Measurements from ENCODE around the gene BDNF.

The BDNF gene

DNA sequence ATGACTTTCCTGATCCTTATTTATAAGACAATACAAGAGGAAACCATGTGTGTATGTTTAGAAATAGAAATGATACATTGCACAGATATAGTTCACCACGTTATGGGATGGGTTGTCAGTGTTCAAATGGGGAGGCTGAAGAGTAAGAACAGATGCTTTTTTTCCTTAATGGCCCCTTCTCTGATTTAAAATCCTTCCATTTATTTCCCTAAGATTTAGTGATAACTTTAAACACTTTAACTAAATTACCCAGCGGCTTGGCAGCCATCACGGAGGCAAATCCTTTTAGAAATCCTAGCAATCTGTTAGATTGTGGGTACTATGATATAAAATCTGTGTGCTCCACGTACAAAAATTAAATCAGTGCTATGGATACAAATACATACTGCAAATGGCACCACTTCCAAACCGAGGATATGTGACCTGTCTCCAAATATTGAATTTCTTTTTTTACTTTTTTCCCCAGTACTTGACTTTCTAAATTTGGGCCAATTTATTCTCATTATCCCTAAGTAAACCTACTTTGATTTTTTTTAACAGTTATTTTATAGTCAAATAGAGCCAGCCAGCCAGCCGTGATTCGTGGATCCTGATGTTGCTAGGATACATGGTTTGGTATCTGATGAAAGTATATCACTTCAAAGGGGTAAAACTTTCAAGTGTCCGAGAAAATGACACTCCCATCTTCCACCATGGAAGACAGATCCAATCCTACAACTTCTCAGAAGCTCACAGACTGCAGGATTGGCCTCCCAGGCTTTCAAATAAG is 46.1 kb downstream of the BDNF start:
- TF ChIP-seq, protein P1, sequence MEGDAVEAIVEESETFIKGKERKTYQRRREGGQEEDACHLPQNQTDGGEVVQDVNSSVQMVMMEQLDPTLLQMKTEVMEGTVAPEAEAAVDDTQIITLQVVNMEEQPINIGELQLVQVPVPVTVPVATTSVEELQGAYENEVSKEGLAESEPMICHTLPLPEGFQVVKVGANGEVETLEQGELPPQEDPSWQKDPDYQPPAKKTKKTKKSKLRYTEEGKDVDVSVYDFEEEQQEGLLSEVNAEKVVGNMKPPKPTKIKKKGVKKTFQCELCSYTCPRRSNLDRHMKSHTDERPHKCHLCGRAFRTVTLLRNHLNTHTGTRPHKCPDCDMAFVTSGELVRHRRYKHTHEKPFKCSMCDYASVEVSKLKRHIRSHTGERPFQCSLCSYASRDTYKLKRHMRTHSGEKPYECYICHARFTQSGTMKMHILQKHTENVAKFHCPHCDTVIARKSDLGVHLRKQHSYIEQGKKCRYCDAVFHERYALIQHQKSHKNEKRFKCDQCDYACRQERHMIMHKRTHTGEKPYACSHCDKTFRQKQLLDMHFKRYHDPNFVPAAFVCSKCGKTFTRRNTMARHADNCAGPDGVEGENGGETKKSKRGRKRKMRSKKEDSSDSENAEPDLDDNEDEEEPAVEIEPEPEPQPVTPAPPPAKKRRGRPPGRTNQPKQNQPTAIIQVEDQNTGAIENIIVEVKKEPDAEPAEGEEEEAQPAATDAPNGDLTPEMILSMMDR (IDR thresholded peaks at IDR 0.05; ENCODE audit: borderline replicate concordance, insufficient read depth, low read depth, low read length), result no peak
- no peak overlapping the region for H3K4me3 ChIP-seq (ENCODE audit: low read depth, low read length)

DNA sequence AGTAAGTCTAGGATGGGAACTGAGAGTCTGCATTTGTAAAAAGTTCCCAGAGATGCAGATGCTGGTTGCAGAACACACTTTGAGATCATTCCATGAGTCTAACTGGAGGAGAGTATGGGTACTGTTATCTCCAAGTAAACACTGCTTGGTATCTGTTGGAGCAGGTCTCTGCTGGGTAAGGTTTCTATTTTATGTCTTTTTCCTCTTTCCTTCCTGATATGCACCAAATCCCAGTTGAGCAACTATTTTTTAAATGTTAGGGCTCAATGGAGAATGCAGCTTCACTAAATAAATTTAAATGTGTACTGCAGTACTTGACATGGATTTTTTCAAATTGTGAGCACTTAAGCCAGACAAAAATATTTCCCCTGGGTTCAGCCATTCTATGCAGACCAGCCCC is 48.5 kb downstream of the BDNF start:
- H3K4me3 ChIP-seq (ENCODE audit: low read depth, low read length), result no peak overlapping the region
- TF ChIP-seq, protein P1 (IDR thresholded peaks at IDR 0.05; ENCODE audit: borderline replicate concordance, insufficient read depth, low read depth, low read length), result no peak

DNA sequence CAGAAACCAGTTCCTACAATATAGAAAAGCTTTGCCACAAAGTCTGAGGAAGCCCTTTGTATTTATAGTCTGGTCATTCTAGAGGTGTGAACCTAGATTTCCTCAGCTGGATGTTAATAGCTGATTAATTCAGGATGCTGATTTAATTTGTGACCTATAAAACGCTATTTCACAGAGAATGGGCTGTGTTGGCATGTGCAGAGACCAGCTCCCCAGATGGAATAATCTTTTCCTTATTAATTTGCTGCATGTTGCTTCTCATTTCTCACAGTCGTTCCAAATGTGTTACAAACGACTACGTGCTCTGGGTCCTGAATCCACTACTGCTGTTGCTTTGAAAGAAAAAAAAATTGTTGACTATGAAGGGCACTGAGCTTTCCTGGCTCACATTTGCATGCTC is 49.3 kb downstream of the BDNF start:
- TF ChIP-seq, protein P1 (IDR thresholded peaks at IDR 0.05; ENCODE audit: borderline replicate concordance, insufficient read depth, low read depth, low read length), result no peak
- H3K4me3 ChIP-seq (ENCODE audit: low read depth, low read length), result no peak overlapping the region

DNA sequence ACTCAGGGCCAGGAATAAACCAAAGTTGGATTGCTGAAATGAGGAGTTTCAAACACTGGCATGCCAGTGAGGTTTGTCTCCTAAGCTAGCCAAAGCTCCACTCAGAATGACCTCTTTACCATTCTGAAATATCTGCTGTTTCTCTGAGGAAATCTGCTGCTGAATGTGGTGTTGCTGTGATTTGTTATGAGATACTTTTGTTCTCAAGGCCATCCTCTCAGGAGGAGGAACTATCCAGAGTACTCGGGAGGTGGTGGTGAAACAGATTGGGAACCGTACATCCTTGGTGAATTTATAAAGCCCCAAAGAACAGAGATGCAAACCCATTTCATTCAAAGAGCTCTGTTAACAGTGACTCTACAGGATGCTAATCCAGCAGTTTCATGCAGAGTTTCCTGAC is 50.5 kb downstream of the BDNF start:
- no peak overlapping the region for H3K4me3 ChIP-seq (ENCODE audit: low read depth, low read length)
- TF ChIP-seq, protein P1 (IDR thresholded peaks at IDR 0.05; ENCODE audit: borderline replicate concordance, insufficient read depth, low read depth, low read length), result no peak

DNA sequence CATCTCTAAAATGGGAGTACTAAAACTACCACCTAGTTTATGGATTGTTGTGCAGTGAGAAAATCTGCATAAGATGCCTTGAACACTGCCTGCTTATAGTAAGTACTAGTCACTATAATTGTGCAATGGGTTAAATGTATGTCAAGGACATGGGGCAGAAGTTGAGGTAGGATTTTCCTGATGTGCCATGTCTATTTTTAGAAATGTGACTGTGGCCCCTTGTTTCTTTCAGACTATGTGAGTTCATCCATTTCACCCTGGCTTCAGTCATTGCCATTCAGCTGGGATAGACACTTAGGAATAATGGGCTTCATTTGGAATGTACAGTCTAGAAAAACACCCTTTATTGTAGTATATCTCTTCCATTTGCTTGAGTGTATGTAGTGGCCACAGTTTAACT is 51.4 kb downstream of the BDNF start:
- TF ChIP-seq, protein P1 (IDR thresholded peaks at IDR 0.05; ENCODE audit: borderline replicate concordance, insufficient read depth, low read depth, low read length), result no peak
- H3K4me3 ChIP-seq (ENCODE audit: low read depth, low read length), result no peak overlapping the region

DNA sequence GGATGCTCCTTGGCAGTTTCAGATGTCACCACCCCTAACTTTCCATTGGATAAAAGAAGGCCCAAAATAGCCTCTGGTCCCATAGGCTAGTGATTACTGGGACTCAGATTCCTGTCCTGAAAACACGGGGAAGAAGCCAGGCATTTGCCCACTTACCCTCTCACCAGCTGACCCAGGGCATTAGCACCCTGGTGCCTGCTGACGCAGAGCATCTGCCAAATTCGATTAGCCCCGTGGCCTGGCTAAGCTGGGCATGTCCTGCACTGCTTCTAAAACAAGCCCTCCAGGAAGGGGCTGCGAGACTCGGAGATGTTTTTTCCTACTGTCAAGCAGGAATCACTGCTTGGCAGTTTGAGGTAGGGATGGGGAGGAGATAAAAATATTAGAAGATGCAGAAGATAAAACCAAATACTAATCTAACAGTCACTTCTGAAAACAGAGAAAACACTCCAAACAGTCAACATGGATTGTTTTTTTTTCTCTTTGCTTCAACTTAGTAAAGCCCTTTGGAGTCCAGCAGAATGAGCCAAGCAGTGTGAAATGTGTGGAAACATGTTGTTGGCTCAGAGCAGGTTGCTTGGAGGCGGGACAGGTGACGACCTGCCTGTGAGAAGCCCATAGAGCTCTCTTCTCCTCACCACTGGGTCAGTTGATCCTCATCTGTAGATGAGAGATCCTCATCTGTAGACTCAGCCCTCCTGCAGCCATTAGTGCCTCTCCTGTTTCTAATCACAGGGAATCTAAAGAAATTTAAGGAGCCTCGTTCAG is 54.0 kb downstream of the BDNF start:
- TF ChIP-seq, protein P1 (IDR thresholded peaks at IDR 0.05; ENCODE audit: borderline replicate concordance, insufficient read depth, low read depth, low read length), result no peak
- no peak overlapping the region for H3K4me3 ChIP-seq (ENCODE audit: low read depth, low read length)

DNA sequence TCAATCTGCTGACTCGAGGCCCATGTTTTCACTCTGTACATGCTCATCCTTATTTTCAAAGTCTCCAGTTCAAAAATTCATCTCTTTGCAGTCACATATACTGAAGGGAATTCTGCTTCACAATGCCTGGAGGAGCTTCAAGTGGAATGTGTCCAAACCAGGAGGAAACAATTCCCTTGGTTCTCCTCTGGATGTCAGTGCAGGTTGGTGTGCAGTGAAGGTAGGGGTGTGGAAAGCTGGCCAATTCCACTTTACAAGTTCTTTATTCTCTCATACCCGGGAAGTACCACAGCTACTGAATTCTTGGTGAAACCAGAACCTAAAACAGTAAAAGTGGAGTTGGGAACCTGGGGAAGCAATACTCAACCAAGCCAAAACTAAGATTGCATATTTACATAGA is 57.3 kb downstream of the BDNF start:
- TF ChIP-seq, protein P1 (IDR thresholded peaks at IDR 0.05; ENCODE audit: borderline replicate concordance, insufficient read depth, low read depth, low read length), result no peak
- H3K4me3 ChIP-seq (ENCODE audit: low read depth, low read length), result no peak overlapping the region

Measured in GM12875 (cell line).